GM12878 (cell line): ENCODE data around the gene ZFR. TPM values are rescaled to one million over a fixed set of nuclear protein-coding genes. Genes with fewer than 3 reads are reported as not detected.

Experiments
- ATAC-seq: fragments of 200-7000 bp; cut with Tn5 transposase; 3 replicates; pipeline ENCODE4 v1.9.1; 2020; ENCODE audit warnings: mild to moderate bottlenecking, moderate library complexity
- BruUV-seq: library from RNA; stranded (reverse); fragments of 400-500 nt; replicated peaks from 2 replicates; lab custom pipeline; 2021; lab: Mats Ljungman, UMichigan
- CTCF ChIA-PET: fragments of 300-600 bp; sonication (Branson Sonifier 250); formaldehyde crosslinking; extraction: SDS; loops from one replicate; lab custom pipeline; 2021; ENCODE audit warnings: inconsistent platforms; lab: Yijun Ruan, JAX
- POLR2A ChIA-PET: fragments of 350-600 bp; formaldehyde crosslinking; extraction: SDS; loops from one replicate; lab custom pipeline; 2021; ENCODE audit warnings: inconsistent platforms; lab: Charles Lee
- RAD21 ChIA-PET: fragments of 300-600 bp; sonication (Branson Sonifier 250); formaldehyde crosslinking; loops from one replicate; lab custom pipeline; 2023; ENCODE audit warnings: antibody characterized with exemption; ENCODE audit not compliant: unreplicated experiment; lab: Charles Lee
- SMC1A ChIA-PET: fragments of 300-600 bp; sonication (Branson Sonifier 250); formaldehyde crosslinking; loops from one replicate; lab custom pipeline; 2023; ENCODE audit not compliant: unreplicated experiment, uncharacterized antibody; lab: Charles Lee
- DNase-seq: peaks from one replicate; pipeline ENCODE4 v3.0.0-alpha.2; 2011; ENCODE audit warnings: low read depth, low spot score
- FAIRE-seq: peaks from 3 replicates; lab custom pipeline; 2011; peaks lifted over from hg19 to GRCh38; lab: Jason Lieb, UNC
- H2AFZ ChIP-seq: 2 replicates; pipeline ENCODE4 v1.6.0; 2011; ENCODE audit warnings: low read depth, low read length, control low read depth; ENCODE audit not compliant: control insufficient read depth
- H3K27ac ChIP-seq: 2 replicates; pipeline ENCODE4 v1.5.1; 2011; ENCODE audit warnings: control low read depth; ENCODE audit not compliant: control insufficient read depth, insufficient read depth
- H3K27me3 ChIP-seq, 2 experiments: replicated peaks in 1 of 2; 2 replicates each; pipeline versions ENCODE4 v1.6.0 to v1.6.1; 2011; ENCODE audit warnings: low read length in 1 of 2; ENCODE audit not compliant: control insufficient read depth in 2 of 2, insufficient read depth in 2 of 2
- H3K36me3 ChIP-seq, 2 experiments: 2 replicates each; pipeline ENCODE4 v1.5.1; 2011; ENCODE audit warnings: low read length in 1 of 2; ENCODE audit not compliant: control insufficient read depth in 2 of 2, insufficient read depth in 2 of 2
- H3K4me1 ChIP-seq: 2 replicates; pipeline ENCODE4 v1.6.1; 2011; ENCODE audit warnings: mild to moderate bottlenecking, low read length, moderate library complexity, mixed read lengths; ENCODE audit not compliant: control insufficient read depth, insufficient read depth
- H3K4me2 ChIP-seq: 2 replicates; pipeline ENCODE4 v1.6.0; 2011; ENCODE audit warnings: control low read depth; ENCODE audit not compliant: control insufficient read depth, insufficient read depth
- H3K4me3 ChIP-seq: fragments of 200-600 bp; sonication (generic); 2 replicates; pipeline ENCODE4 v1.5.1; 2016
- H3K79me2 ChIP-seq: 2 replicates; pipeline ENCODE4 v1.6.0; 2011; ENCODE audit warnings: low read length; ENCODE audit not compliant: control insufficient read depth, insufficient read depth
- H3K9ac ChIP-seq: 2 replicates; pipeline ENCODE4 v1.8.0; 2011; ENCODE audit warnings: low read length, control low read depth, mixed read lengths; ENCODE audit not compliant: control insufficient read depth, insufficient read depth
- H3K9me3 ChIP-seq: replicated peaks from 3 replicates; pipeline ENCODE4 v1.5.1; 2011; ENCODE audit warnings: mild to moderate bottlenecking, low read length; ENCODE audit not compliant: control insufficient read depth, insufficient read depth
- H4K20me1 ChIP-seq: 2 replicates; pipeline ENCODE4 v1.6.0; 2011; ENCODE audit not compliant: control insufficient read depth, insufficient read depth
- CREB1 ChIP-seq: IDR thresholded peaks from 2 replicates; pipeline ENCODE4 v1.6.1; 2012; ENCODE audit warnings: low read depth, mild to moderate bottlenecking, inconsistent platforms
- HDAC6 ChIP-seq: fragments of 200-600 bp; sonication (generic); IDR thresholded peaks from one replicate; pipeline ENCODE4 v1.8.0; 2017; ENCODE audit warnings: antibody characterized with exemption; ENCODE audit not compliant: unreplicated experiment
- MEF2B ChIP-seq: fragments of 450-650 bp; IDR thresholded peaks from 2 replicates; pipeline ENCODE4 v1.6.1; 2018; ENCODE audit warnings: mild to moderate bottlenecking, moderate library complexity; ENCODE audit not compliant: partially characterized antibody, poor library complexity, severe bottlenecking
- SIN3A ChIP-seq: IDR thresholded peaks from 2 replicates; pipeline ENCODE4 v1.6.1; 2012; ENCODE audit warnings: low read depth, low read length, improper control_type of control experiment
- USF1 ChIP-seq: IDR thresholded peaks from 2 replicates; pipeline ENCODE4 v1.6.1; 2011; ENCODE audit warnings: borderline replicate concordance, low read depth, mild to moderate bottlenecking, moderate library complexity, mixed read lengths, low read length; ENCODE audit not compliant: insufficient read depth; ENCODE audit errors: extremely low read length
- ZNF217 ChIP-seq: fragments of 450-650 bp; IDR thresholded peaks from 2 replicates; pipeline ENCODE4 v1.6.1; 2017; ENCODE audit warnings: antibody characterized with exemption, mild to moderate bottlenecking
- ZSCAN29 ChIP-seq: fragments of 450-650 bp; IDR thresholded peaks from 2 replicates; pipeline ENCODE4 v1.6.1; 2017; ENCODE audit warnings: mild to moderate bottlenecking, moderate library complexity
- WGBS: methylation state at CpG from one replicate; pipeline ENCODE4 v1.1.6; 2016; ENCODE audit warnings: low lambda C conversion rate; ENCODE audit not compliant: insufficient replicate concordance, insufficient coverage; ENCODE audit errors: missing lambda C conversion rate; 5-methylcytosine and 5-hydroxymethylcytosine counted together
- in situ Hi-C: fragments of 300-500 bp; cut with MboI; formaldehyde crosslinking; loops from 9 replicates; pipeline ENCODE4 v1.14.3; 2018; ENCODE audit warnings: mixed read lengths
- intact Hi-C: fragments of 100-400 bp; cut with micrococcal nuclease; formaldehyde crosslinking; loops from one replicate; pipeline ENCODE4 v1.14.2; 2022; ENCODE audit not compliant: unreplicated experiment
- polyA plus RNA-seq, 11 experiments: library from polyadenylated mRNA; depleted of rRNA in 4 of 11; unstranded in 6 of 11; stranded (reverse) in 5 of 11; fragments of >200 nt; fragmentation: Nextera tagmentation in 4 of 11; fragmentation: Illumina TruSeq in 1 of 11; extraction: Ambion mirVana in 4 of 11; extraction: Trizol in 1 of 11; gene quantifications; 1 replicate in 1 of 11; 2 replicates in 10 of 11; pipeline versions ENCODE4 v1.2.1 to v1.2.3, GENCODE V29; 2011 to 2016; ENCODE audit warnings: inconsistent platforms in 2 of 11, missing spikeins in 2 of 11, low read depth in 1 of 11
- total RNA-seq, 4 experiments: library from RNA; depleted of rRNA in 3 of 4; stranded (reverse); fragments of >200 nt in 3 of 4; fragmentation: Illumina TruSeq in 1 of 4; extraction: Trizol in 1 of 4; gene quantifications; 2 replicates each; pipeline versions ENCODE4 v1.2.1 to v1.2.3, GENCODE V29; 2013 to 2021

ZFR gene
- total and polyA plus RNA-seq, 10 of the 15 experiments (the other 5 are each of a cell fraction or from before 2014, with no cell fraction given) = 33.7 to 90.6 (median 72.9) TPM

- TF ChIP-seq ZSCAN29 (no peak), SIN3A (no peak), MEF2B (no peak)
- TF ChIP-seq, all 136 proteins: peak for 1
These were observed 105.3 kb downstream of the ZFR start (continued) for GRCh38 chr5:32339198-32339597.

- H3K79me2 ChIP-seq = no peaks in the 10 kb centered on the region
- ChIA-PET CTCF (interaction anchor here (10.9 kb wide), 1 partner anchor 101 kb away, joined by 339 read pairs; no protein-coding TSS in a partner anchor), RAD21 (no interaction called here), POLR2A (no interaction called here), SMC1A (no interaction called here)
- no peak overlapping the region for H3K4me2 ChIP-seq
- 89% methylated on average over 10 of the region's 10 CpGs for WGBS
- no peaks in the 10 kb centered on the region for H3K9me3 ChIP-seq
- FAIRE-seq (no peak), DNase-seq (no peak), ATAC-seq (no peak)
- in situ Hi-C loops (no loop called here), intact Hi-C loops (no loop called here)
- H3K27ac ChIP-seq = no peak overlapping the region
- H3K9ac ChIP-seq = no peak overlapping the region
- no peak for TF ChIP-seq USF1
- TF ChIP-seq CREB1 = no peak
- TF ChIP-seq ZNF217 = no peak
- no peak for TF ChIP-seq HDAC6
- TF ChIP-seq ZSCAN29 = no peak
- H4K20me1 ChIP-seq = no peaks in the 10 kb centered on the region
- H3K27me3 ChIP-seq = no peaks in the 10 kb centered on the region
- no TSS peak for BruUV-seq
- H2AFZ ChIP-seq = no peak overlapping the region
- no peaks in the 10 kb centered on the region for H3K36me3 ChIP-seq
- no peak overlapping the region for H3K4me3 ChIP-seq
- H3K4me1 ChIP-seq = 0 out of 2 replicates have a peak, but pooled peaks cover 4% of the 10 kb centered on the region
These were observed 111.6 kb downstream of the ZFR start for GRCh38 chr5:32332966-32333365.
